ENCODE results near the gene GPC2.
"Not testable (repeated sequence)": the region's sequence is repeated elsewhere in the genome, so short reads cannot be mapped to it uniquely, and the experiment has no call there.

GPC2 gene

DNA sequence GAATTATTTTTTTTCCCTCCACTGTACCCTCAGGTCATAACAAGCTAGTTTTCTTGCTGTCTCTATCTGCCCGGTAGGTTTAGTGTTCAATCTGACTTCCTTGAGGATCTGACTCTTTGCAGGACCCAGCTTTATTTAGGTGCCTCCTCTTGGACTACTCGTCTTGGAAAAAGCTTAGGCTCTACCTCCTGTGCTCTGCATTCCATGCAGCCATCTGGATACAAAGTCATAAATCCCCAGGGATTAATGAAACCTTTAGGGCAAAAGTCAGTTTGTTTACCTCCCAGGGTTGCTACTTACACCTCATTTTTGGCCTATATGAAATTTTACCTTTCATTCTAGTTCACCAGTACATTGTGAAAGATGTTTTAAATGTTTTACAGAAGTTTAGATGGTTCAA lies 8.5 kb upstream of the GPC2 start:
- Histone ChIP-seq H3K27ac (ENCODE audit: low read depth in 2 of 2, low read length in 2 of 2) (no peak overlapping the region), H3K27me3 (ENCODE audit: control insufficient read depth in 2 of 2, insufficient read depth in 2 of 2, low read length in 2 of 2) (no peaks in the 10 kb centered on the region), H3K4me1 (ENCODE audit: control insufficient read depth in 2 of 2, insufficient read depth in 2 of 2, low read length in 2 of 2) (no peaks in the 10 kb centered on the region)

DNA sequence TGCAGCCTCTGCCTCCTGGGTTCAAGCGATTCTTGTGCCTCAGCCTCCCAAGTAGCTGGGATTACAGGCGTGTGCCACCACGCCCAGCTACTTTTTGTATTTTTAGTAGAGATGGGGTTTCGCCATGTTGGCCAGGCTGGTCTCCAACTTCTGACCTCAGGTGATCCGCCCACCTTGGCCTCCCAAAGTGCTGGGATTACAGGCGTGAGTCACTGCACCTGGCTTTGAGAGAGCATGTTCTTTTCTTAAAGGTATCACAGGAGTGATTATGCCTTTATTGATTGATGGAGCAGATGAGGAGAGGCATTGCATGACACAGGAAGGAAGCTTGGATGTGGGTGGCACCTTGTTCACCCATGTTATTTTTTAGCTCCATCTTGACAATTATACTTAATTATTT lies 5.9 kb upstream of the GPC2 start:
- H3K4me1 ChIP-seq (ENCODE audit: control insufficient read depth in 2 of 2, insufficient read depth in 2 of 2, low read length in 2 of 2): not testable (repeated sequence)

More for the DNA sequence above, 8.5 kb upstream of the GPC2 start:
- H3K36me3 ChIP-seq (ENCODE audit: control insufficient read depth in 2 of 2, insufficient read depth in 2 of 2, low read length in 2 of 2): no peaks in the 10 kb centered on the region
- H3K4me3 ChIP-seq (ENCODE audit: low read length in 2 of 2): no peak overlapping the region
- H3K9me3 ChIP-seq (ENCODE audit: control insufficient read depth in 2 of 2, low read length in 2 of 2): no peaks in the 10 kb centered on the region
- H3K9ac ChIP-seq (ENCODE audit: low read depth in 1 of 2, low read length in 2 of 2): no peak overlapping the region

DNA sequence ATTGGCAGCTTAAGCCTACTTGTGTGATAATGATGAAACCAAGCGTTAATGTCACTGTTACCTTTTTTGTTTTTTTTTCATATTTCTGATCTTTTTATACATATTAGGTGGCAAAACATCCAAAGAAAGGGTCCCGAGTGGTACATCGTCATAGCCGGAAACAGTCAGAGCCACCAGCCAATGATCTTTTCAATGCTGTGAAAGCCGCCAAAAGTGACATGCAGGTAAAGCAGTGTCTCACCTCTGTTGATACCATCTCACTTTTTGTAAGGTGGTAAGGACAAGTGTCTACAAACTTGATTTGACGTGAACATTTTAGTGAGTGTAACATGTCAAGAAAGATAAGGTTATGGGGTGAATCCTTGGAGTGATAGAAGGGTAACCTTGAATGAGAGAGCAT lies 5.4 kb upstream of the GPC2 start:
- not testable (repeated sequence) for H3K27ac ChIP-seq (ENCODE audit: low read depth in 2 of 2, low read length in 2 of 2); H3K4me1 ChIP-seq (ENCODE audit: control insufficient read depth in 2 of 2, insufficient read depth in 2 of 2, low read length in 2 of 2); H3K4me3 ChIP-seq (ENCODE audit: low read length in 2 of 2); H3K9me3 ChIP-seq (ENCODE audit: control insufficient read depth in 2 of 2, low read length in 2 of 2); H3K9ac ChIP-seq (ENCODE audit: low read depth in 1 of 2, low read length in 2 of 2); H3K27me3 ChIP-seq (ENCODE audit: control insufficient read depth in 2 of 2, insufficient read depth in 2 of 2, low read length in 2 of 2); H3K36me3 ChIP-seq (ENCODE audit: control insufficient read depth in 2 of 2, insufficient read depth in 2 of 2, low read length in 2 of 2)

More for the DNA sequence above, 5.9 kb upstream of the GPC2 start:
- not testable (repeated sequence) for H3K36me3 ChIP-seq (ENCODE audit: control insufficient read depth in 2 of 2, insufficient read depth in 2 of 2, low read length in 2 of 2); H3K4me3 ChIP-seq (ENCODE audit: low read length in 2 of 2); H3K9me3 ChIP-seq (ENCODE audit: control insufficient read depth in 2 of 2, low read length in 2 of 2); H3K27ac ChIP-seq (ENCODE audit: low read depth in 2 of 2, low read length in 2 of 2); H3K9ac ChIP-seq (ENCODE audit: low read depth in 1 of 2, low read length in 2 of 2); H3K27me3 ChIP-seq (ENCODE audit: control insufficient read depth in 2 of 2, insufficient read depth in 2 of 2, low read length in 2 of 2)

DNA sequence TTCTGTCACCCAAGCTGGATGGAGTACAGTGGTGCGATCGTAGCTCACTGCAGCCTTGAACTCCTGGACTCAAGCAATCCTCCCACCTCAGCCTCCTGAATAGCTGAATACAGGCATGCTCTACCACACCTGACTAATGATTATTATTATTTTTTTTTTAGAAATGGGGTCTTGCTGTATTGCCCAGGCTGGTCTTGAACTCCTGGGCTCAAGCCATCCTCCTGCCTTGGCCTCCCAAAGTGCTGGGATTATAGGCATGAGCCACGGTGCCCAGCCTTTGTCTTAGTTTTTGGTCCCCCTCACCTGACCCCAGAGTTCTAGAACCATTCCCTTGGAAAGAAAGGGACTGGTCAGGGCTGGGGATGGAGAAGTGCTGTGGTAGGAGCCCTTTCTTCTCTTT lies 2.9 kb upstream of the GPC2 start:
- not testable (repeated sequence) for H3K9me3 ChIP-seq (ENCODE audit: control insufficient read depth in 2 of 2, low read length in 2 of 2); H3K27ac ChIP-seq (ENCODE audit: low read depth in 2 of 2, low read length in 2 of 2); H3K4me3 ChIP-seq (ENCODE audit: low read length in 2 of 2); H3K4me1 ChIP-seq (ENCODE audit: control insufficient read depth in 2 of 2, insufficient read depth in 2 of 2, low read length in 2 of 2); H3K27me3 ChIP-seq (ENCODE audit: control insufficient read depth in 2 of 2, insufficient read depth in 2 of 2, low read length in 2 of 2); H3K9ac ChIP-seq (ENCODE audit: low read depth in 1 of 2, low read length in 2 of 2); H3K36me3 ChIP-seq (ENCODE audit: control insufficient read depth in 2 of 2, insufficient read depth in 2 of 2, low read length in 2 of 2)

DNA sequence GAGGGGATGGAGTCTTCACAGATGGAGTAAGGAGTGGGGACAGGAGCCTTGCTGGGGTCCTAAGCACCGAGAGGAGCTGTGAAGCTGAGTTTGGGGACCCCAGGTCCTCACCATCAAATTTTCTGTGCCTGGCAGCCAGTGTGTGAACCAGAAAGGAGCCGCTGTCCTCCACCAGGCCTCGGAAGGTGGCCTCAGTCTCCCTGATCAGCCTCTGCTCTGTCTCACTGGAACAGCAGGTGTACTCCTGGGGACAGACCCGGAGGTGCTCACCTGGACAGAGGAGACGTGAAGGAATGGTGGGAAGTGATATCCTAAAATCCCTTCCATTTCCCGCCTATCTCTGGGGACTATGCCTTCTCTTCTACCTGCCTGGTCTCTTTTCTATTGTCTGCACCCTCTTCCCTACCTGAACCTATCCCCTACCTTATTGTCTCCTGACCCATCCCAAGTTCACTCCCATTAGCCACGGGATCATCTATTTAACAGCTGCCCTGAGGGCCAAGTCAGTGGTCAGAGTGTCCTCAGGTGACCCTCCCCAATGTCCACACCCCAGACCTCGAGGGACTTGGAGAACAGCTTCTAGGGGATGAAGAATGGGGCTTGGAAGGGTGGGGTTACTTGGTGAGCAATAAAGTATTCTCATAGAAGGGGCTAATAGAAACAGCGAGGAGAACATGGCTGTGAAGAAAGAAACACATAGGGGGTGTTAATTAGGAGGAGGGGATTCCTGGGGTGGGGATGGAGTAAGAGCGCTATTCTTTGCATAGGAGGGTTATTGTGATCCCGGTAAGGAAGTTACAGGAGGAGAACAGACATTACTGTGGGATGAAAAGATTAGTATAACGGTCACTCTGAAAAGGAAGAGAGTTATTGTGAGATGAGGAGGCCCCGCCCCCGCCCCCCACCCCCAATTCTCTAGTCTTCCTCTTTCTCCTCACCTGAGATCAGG lies 811 bp downstream of the GPC2 start:
- Histone ChIP-seq H3K36me3 (ENCODE audit: control insufficient read depth in 2 of 2, insufficient read depth in 2 of 2, low read length in 2 of 2) (no peaks in the 10 kb centered on the region), H3K4me1 (ENCODE audit: control insufficient read depth in 2 of 2, insufficient read depth in 2 of 2, low read length in 2 of 2) (peaks cover 2 to 7% of the 10 kb centered on the region in 2 donors), H3K27ac (ENCODE audit: low read depth in 2 of 2, low read length in 2 of 2) (no peak overlapping the region)

DNA sequence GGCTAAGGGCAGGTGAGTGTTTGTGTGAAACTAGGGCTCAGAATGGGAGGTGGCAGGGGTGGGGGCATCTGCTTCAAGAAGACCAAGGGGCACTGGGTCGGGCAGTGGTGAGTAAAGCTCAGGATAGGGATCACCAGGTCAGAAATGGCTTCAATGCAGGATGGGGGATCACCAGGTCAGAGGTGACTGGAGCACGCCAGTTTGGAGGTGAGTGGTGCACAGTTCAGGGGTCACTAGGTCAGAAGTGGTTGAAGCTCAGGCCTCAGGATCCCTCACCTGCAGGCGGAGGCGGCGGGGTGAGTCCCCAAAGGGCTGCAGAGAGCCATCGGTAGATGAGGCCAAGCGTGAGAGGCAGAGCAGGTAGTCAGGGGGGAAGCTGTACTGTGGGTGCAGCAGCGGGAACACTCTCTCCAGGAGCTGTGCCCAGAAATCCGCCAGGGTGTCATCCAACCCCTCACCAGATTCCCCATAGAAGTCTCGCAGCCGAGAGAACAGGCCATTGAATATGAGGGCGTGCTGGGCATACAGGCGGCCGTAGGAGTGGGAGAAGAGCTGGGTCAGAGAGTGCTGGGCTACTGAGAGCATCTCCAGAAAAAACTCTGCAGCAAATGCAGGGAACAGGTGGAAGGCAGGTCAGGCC lies 1.8 kb downstream of the GPC2 start:
- Histone ChIP-seq H3K36me3 (ENCODE audit: control insufficient read depth in 2 of 2, insufficient read depth in 2 of 2, low read length in 2 of 2) (no peaks in the 10 kb centered on the region), H3K9ac (ENCODE audit: low read depth in 1 of 2, low read length in 2 of 2) (no peak overlapping the region), H3K9me3 (ENCODE audit: control insufficient read depth in 2 of 2, low read length in 2 of 2) (no peaks in the 10 kb centered on the region)

More for the DNA sequence above, 811 bp downstream of the GPC2 start:
- Histone ChIP-seq H3K9me3 (ENCODE audit: control insufficient read depth in 2 of 2, low read length in 2 of 2) (no peaks in the 10 kb centered on the region), H3K9ac (ENCODE audit: low read depth in 1 of 2, low read length in 2 of 2) (no peak overlapping the region), H3K4me3 (ENCODE audit: low read length in 2 of 2) (peak overlapping the region; percentile 73 to 78), H3K27me3 (ENCODE audit: control insufficient read depth in 2 of 2, insufficient read depth in 2 of 2, low read length in 2 of 2) (no peaks in the 10 kb centered on the region)

DNA sequence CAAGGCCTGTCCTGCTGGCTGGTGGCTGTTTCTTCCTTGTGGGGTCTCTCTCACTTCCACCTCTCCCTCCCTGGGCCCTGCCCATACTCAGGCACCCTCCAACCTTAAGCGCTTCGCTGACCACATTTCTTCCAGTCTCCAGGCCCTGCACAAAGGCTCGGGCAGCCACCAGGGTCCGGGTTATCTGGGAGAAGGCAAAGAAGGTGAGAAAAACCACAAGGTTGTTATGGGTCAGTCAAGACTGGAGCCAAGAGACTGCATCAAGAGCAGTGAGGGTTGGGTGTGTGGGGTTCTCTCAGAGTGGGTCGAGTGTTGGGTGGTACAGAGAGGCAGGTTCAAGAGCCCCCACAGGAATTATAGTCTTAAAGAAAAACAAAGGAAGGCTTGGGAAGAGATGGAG lies 2.6 kb downstream of the GPC2 start:
- H3K27ac ChIP-seq (ENCODE audit: low read depth in 2 of 2, low read length in 2 of 2): no peak overlapping the region
- peaks cover 7 to 10% of the 10 kb centered on the region in 2 donors for H3K4me1 ChIP-seq (ENCODE audit: control insufficient read depth in 2 of 2, insufficient read depth in 2 of 2, low read length in 2 of 2)
- H3K9ac ChIP-seq (ENCODE audit: low read depth in 1 of 2, low read length in 2 of 2): no peak overlapping the region
- no peaks in the 10 kb centered on the region for H3K9me3 ChIP-seq (ENCODE audit: control insufficient read depth in 2 of 2, low read length in 2 of 2)
- no peaks in the 10 kb centered on the region for H3K36me3 ChIP-seq (ENCODE audit: control insufficient read depth in 2 of 2, insufficient read depth in 2 of 2, low read length in 2 of 2)
- H3K27me3 ChIP-seq (ENCODE audit: control insufficient read depth in 2 of 2, insufficient read depth in 2 of 2, low read length in 2 of 2): no peaks in the 10 kb centered on the region
- no peak overlapping the region for H3K4me3 ChIP-seq (ENCODE audit: low read length in 2 of 2)

More for the DNA sequence above, 1.8 kb downstream of the GPC2 start:
- H3K27ac ChIP-seq (ENCODE audit: low read depth in 2 of 2, low read length in 2 of 2): no peak overlapping the region
- H3K4me3 ChIP-seq (ENCODE audit: low read length in 2 of 2): no peak overlapping the region
- H3K4me1 ChIP-seq (ENCODE audit: control insufficient read depth in 2 of 2, insufficient read depth in 2 of 2, low read length in 2 of 2): peaks cover 7 to 10% of the 10 kb centered on the region in 2 donors
- no peaks in the 10 kb centered on the region for H3K27me3 ChIP-seq (ENCODE audit: control insufficient read depth in 2 of 2, insufficient read depth in 2 of 2, low read length in 2 of 2)

DNA sequence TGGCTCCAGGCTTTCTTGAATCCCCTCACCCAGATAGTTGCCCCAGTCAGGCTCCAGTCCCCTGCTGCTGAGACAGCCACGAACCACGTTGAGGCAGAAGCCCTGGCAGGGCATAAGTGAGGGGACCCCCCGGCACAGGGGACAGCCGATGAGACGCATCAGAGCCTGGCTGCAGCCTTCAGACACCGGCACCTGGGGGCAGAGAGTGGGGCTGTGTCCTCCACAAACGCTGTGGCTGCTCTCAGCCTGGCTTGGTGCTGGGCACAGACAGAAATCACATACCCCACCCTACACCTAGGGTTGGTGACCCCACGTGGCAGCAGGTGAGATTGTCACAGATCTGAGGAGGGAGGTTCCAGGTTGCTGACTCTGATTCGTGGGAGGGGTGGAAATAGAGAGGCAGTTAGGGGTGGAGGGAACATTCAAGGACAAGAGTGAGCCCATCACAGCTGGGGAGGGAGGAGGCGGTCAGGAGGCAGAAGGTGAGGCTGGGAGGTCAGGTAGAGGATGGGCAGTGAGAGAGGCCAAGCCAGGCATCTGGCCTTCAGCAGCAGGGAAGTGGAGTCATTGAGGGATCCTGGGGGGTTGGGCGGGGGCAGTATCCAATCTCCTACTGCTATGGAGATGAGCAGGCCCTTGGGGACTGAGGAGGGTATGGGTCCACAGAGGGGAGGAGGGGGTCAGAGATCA lies 3.2 kb downstream of the GPC2 start:
- Histone ChIP-seq H3K4me1 (ENCODE audit: control insufficient read depth in 2 of 2, insufficient read depth in 2 of 2, low read length in 2 of 2) (peaks cover 7 to 10% of the 10 kb centered on the region in 2 donors), H3K27me3 (ENCODE audit: control insufficient read depth in 2 of 2, insufficient read depth in 2 of 2, low read length in 2 of 2) (no peaks in the 10 kb centered on the region), H3K4me3 (ENCODE audit: low read length in 2 of 2) (no peak overlapping the region), H3K27ac (ENCODE audit: low read depth in 2 of 2, low read length in 2 of 2) (no peak overlapping the region), H3K9me3 (ENCODE audit: control insufficient read depth in 2 of 2, low read length in 2 of 2) (no peaks in the 10 kb centered on the region), H3K9ac (ENCODE audit: low read depth in 1 of 2, low read length in 2 of 2) (no peak overlapping the region), H3K36me3 (ENCODE audit: control insufficient read depth in 2 of 2, insufficient read depth in 2 of 2, low read length in 2 of 2) (no peaks in the 10 kb centered on the region)

DNA sequence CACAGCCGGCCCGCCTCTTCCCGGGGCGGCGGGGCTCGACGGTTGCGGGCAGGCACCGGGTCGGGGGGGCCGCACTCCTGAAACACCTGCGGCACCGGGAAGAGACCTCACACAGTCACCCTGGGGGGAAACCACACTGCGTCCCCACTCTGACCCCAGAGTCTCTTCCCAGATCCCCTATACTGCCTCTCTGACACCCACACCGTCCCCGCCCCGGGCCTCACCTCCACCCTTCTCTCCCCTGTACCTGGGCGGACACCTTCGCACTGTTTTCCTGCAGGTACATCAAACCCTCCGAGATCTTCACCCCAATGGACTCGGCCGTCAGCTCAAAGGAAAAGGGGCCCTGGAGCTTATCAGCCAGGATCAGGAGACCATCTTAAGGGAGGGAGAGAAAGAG lies 5.3 kb downstream of the GPC2 start:
- Histone ChIP-seq H3K36me3 (ENCODE audit: control insufficient read depth in 2 of 2, insufficient read depth in 2 of 2, low read length in 2 of 2) (no peaks in the 10 kb centered on the region), H3K27ac (ENCODE audit: low read depth in 2 of 2, low read length in 2 of 2) (no peak overlapping the region), H3K27me3 (ENCODE audit: control insufficient read depth in 2 of 2, insufficient read depth in 2 of 2, low read length in 2 of 2) (no peaks in the 10 kb centered on the region), H3K4me1 (ENCODE audit: control insufficient read depth in 2 of 2, insufficient read depth in 2 of 2, low read length in 2 of 2) (peaks cover 23 to 26% of the 10 kb centered on the region in 2 donors), H3K9me3 (ENCODE audit: control insufficient read depth in 2 of 2, low read length in 2 of 2) (no peaks in the 10 kb centered on the region), H3K4me3 (ENCODE audit: low read length in 2 of 2) (no peak overlapping the region), H3K9ac (ENCODE audit: low read depth in 1 of 2, low read length in 2 of 2) (no peak overlapping the region)
